ENCODE results near the gene CDC40. TPM values are rescaled to one million over a fixed set of nuclear protein-coding genes. Genes with fewer than 3 reads are reported as not detected.

CDC40 gene
- total and polyA plus RNA-seq, 2 experiments from 2014 or later, result 13.9 to 20.8 TPM

- H3K4me2 ChIP-seq, result no peak overlapping the region
- no peaks in the 10 kb centered on the region for H3K9me3 ChIP-seq (ENCODE audit: low read depth)
- no peak for TF ChIP-seq EZH2phosphoT487 (IDR thresholded peaks at IDR 0.05; ENCODE audit: low read depth, severe bottlenecking, unreplicated experiment)
- no peak for TF ChIP-seq EZH2 (IDR thresholded peaks at IDR 0.05; ENCODE audit: borderline replicate concordance)
- TF ChIP-seq CTCF (IDR thresholded peaks at IDR 0.05; ENCODE audit: poor library complexity), result no peak
- H3K9me2 ChIP-seq (replicated peaks; ENCODE audit: insufficient read depth), result no peaks in the 10 kb centered on the region
- H3K4me3 ChIP-seq, result no peak overlapping the region
- no peaks in the 10 kb centered on the region for H3K4me1 ChIP-seq (ENCODE audit: insufficient read depth)
- no peaks in the 10 kb centered on the region for H3K79me2 ChIP-seq
- no peak overlapping the region for H2AFZ ChIP-seq
- H3K27ac ChIP-seq, result no peak overlapping the region
- WGBS (ENCODE audit: low lambda C conversion rate, missing lambda C conversion rate), result 75% methylated on average over 7 of the region's 7 CpGs
- no peaks in the 10 kb centered on the region for H3K36me3 ChIP-seq (replicated peaks; ENCODE audit: insufficient read depth, low read depth)
- H3K27me3 ChIP-seq, result no peaks in the 10 kb centered on the region
- no peak for DNase-seq (ENCODE audit: low spot score)
- H4K20me1 ChIP-seq (ENCODE audit: insufficient read depth, poor library complexity, severe bottlenecking), result no peaks in the 10 kb centered on the region
Observed at GRCh38 chr6:110277100-110277665, 97.0 kb downstream of the CDC40 start.

Other genes starting within 250 kb of the CDC40 start
- gene GPR6, start 202.1 kb upstream of the CDC40 start, total RNA-seq, result not detected in 2 replicates
- gene GPR6, start 202.1 kb upstream of the CDC40 start, polyA plus RNA-seq, result not detected in 2 replicates
- gene WASF1, start 757 bp upstream of the CDC40 start, total RNA-seq, result 14.1 and 15.8 TPM in 2 replicates
- gene WASF1, start 757 bp upstream of the CDC40 start, polyA plus RNA-seq, result 23.2 and 24.6 TPM in 2 replicates
- 3.2 and 5.7 TPM in 2 replicates for gene METTL24, start 177.9 kb downstream of the CDC40 start, total RNA-seq
- 2.2 and 3.7 TPM in 2 replicates for gene METTL24, start 177.9 kb downstream of the CDC40 start, polyA plus RNA-seq
- gene DDO, start 235.1 kb downstream of the CDC40 start, total RNA-seq, result 0.08 and 0.20 TPM in 2 replicates
- gene DDO, start 235.1 kb downstream of the CDC40 start, polyA plus RNA-seq, result 0.39 TPM in 1 of 2 replicates, not detected in the other

Measured in hepatocyte (in vitro differentiated cells).